ENCODE results near the gene ATP6V1F. TPM values are rescaled to one million over a fixed set of nuclear protein-coding genes. Genes with fewer than 3 reads are reported as not detected.

The ATP6V1F gene
- polyA plus RNA-seq, 3 donors: 232 to 280 (median 269) TPM

GRCh38 chr7:128863433-128863989 lies 855 bp downstream of the ATP6V1F start:
- DNase-seq: no peak

DNA sequence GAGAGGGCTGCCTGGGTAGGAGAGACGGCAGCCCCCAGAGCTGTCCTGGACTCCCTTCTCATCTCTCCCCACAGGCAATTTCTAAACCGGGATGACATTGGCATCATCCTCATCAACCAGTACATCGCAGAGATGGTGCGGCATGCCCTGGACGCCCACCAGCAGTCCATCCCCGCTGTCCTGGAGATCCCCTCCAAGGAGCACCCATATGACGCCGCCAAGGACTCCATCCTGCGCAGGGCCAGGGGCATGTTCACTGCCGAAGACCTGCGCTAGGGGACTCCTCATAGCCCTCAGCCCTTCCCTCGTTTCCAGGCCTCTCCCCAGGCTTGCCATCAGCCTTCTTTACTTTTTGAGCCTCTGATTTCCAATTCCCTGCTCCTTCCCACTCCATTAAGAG lies 2.6 kb downstream of the ATP6V1F start:
- DNase-seq: no peak

GRCh38 chr7:128865996-128866877 lies 3.6 kb downstream of the ATP6V1F start:
- DNase-seq: no peak

- DNase-seq: no peak
Observed at GRCh38 chr7:128867241-128867640, 4.6 kb downstream of the ATP6V1F start.

GRCh38 chr7:128867842-128868623 lies 5.4 kb downstream of the ATP6V1F start:
- DNase-seq: no peak

- DNase-seq: no peak
Observed at GRCh38 chr7:128868624-128869137, 6.0 kb downstream of the ATP6V1F start.

- no peak for DNase-seq
Observed at GRCh38 chr7:128869138-128869943, 6.7 kb downstream of the ATP6V1F start.

DNA sequence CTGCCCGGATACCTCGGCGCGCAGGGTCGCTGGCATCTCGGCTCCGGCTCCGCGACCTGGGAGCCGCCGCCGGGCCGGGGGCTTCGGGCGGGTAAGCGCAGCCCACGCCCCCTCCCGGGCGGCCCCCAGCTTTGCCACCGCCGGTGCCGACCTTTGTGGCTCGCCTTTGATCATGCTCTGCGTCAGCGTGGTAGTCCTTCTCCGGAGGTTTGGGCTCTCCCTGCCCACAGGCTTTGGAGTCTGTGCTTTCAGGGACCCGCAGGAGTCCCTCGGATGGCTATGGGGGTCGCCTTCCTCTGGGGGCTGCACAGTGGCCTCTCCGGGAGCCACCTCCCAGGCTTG lies 7.3 kb downstream of the ATP6V1F start:
- DNase-seq: no peak

- no peak for DNase-seq
Observed at GRCh38 chr7:128871050-128871449, 8.4 kb downstream of the ATP6V1F start.

DNA sequence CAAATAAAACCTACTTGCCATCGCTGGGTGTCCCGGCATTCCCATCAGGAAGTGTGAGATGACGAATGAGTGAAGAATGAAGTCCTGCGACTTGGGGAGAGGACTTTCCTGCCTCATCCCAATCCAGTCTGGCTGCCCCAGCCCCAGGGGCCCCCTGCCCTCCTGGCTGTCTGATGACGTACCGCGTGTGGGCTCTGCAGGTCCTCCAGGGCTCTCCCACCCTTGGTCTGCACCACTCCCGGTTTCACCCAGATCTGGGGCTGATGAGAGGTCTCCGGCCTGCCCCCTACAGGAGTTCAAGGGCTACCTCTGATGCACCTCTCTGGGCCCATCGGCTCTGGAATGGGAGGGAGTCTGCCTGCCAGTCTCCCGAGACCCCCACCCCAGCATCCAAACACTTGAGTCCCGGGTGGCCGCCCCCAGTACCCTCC lies 9.8 kb downstream of the ATP6V1F start:
- no peak for DNase-seq

GRCh38 chr7:128873234-128873633 lies 10.6 kb downstream of the ATP6V1F start:
- no peak for DNase-seq

DNA sequence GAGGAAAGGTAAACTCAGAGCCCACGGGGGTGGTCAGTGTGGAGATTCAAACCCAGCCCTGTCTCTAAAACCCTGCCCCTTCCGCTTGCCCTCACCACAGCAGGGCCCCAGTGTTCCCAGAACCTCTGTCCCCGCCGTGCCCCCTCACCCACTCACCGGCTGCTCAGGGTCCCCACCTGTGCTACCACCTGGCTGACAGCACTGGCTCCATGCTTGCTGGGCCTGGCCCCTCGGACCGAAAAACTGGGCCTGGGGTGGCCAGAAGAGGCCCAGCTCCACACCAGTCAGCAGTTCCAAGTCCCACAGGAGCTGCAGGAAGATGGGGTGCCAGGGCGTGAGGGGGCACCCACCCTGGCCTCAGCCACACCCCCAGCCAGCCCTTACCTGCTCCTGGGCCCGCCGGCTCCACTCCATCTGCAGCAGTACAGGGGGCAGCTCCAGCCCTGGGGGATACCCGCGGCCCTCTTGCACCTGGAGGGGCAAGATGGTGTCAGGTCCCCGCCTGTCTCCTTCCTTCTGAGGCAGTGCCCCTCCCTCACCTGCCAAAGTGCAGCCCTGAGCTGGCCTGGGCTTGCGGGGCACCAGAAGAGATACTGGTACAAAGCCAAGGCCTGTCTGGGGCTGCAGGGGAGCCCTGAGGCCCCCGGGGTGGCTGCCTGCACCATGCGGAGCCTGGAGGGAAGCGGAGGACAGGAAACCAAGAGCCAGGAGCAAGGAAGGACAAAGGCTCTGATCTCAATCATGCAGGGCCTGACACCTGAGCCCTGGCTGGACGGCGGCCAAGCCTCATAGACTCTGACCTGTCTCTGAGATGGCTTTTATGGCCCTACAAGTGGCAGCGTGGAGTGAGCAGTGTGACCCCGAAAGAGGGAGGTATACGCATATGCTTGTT lies 11.7 kb downstream of the ATP6V1F start:
- no peak for DNase-seq

GRCh38 chr7:128875523-128875948 lies 12.9 kb downstream of the ATP6V1F start:
- DNase-seq: no peak

GRCh38 chr7:128876127-128876526 lies 13.5 kb downstream of the ATP6V1F start:
- DNase-seq: no peak

- no peak for DNase-seq
Observed at GRCh38 chr7:128876586-128876977, 13.9 kb downstream of the ATP6V1F start.

DNA sequence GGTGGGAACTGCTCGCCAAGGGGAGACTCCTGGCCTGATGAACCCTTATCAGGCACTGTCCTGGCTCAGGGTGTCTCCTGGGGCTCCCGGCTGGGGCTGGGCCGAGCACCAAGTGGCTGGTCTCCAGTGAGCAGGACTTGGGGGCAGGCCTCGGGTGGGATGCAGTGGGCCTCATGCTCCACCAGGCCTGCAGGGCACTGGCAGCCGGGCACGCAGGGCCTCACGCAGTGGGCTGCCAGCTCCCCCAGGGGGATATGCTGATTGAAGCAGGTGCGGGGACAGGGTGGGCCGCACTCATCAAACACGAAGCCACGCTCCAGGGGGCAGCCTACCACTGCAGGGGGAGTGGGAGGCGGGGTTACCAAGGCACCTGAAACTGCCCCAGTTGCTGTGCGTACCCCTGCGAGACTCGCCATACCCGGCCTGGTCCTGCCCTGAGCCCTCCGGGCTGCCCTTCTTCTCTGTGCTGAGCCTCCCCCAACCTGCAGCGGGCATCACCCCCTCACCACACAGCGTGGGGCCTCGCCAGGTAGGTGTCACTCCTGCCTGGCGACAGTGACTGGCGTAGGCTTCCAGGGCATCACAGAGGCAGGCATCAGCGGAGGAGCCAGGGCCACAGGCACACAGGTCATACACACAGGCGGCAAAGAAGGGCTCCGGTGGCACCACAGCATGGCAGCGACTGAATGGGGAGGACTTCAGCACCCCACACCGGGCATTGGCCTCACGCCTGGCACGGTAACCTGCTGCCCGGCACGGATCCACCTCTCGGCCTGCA lies 14.5 kb downstream of the ATP6V1F start:
- no peak for DNase-seq

DNA sequence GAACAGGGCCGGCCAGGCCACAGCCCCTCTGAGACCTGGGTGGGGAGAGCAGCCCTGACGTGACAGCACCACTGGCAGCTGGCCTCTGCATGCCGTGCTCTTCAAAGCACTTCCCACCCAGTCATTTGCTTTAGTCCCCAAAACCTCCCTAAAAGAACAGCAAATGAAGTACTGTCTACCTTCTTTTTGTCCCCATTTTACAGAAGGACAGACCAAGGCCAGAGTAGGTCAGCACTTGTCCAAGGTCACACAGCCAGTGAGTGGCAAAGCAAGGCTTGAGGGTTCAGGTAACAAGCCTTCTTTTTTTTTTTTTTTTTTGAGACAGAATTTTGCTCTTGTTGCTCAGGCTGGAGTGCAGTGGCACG lies 15.1 kb downstream of the ATP6V1F start:
- no peak for DNase-seq

- DNase-seq: no peak
Observed at GRCh38 chr7:128878226-128879105, 15.8 kb downstream of the ATP6V1F start.

DNA sequence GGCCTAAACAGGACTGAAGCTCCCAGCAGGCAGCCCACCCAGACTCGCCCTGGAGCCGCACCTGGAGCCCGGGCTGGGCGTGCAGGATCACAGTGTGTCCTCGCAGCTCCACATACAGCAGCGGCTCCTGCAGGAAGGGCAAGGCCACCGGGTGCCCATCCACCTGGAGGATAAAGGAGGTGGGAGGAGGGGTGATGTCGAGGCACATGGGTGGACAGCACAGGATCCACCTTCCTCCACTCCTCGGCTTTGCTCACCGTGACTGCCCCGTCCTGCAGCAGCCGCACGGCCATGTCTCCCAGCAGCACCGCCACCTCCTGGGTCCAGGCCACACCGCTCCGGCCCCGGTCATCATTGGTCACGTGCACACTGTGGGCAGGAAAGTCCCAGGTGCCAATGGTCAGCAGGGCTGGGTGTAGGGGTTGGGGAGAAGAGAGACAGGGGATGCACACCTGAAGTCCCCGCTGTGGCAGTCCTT lies 16.8 kb downstream of the ATP6V1F start:
- no peak for DNase-seq

Data from renal pelvis (tissue), 4 donors.